Hypothalamus (tissue), 51 donors: ENCODE measurements around the gene TSPAN8.
"Not testable (repeated sequence)": the region's sequence is repeated elsewhere in the genome, so short reads cannot be mapped to it uniquely, and the experiment has no call there.

Experiments
- DNase-seq, 51 donors: peaks; one replicate each; lab custom pipeline; 2025; lab: John Stamatoyannopoulos, UW

TSPAN8 gene

DNA sequence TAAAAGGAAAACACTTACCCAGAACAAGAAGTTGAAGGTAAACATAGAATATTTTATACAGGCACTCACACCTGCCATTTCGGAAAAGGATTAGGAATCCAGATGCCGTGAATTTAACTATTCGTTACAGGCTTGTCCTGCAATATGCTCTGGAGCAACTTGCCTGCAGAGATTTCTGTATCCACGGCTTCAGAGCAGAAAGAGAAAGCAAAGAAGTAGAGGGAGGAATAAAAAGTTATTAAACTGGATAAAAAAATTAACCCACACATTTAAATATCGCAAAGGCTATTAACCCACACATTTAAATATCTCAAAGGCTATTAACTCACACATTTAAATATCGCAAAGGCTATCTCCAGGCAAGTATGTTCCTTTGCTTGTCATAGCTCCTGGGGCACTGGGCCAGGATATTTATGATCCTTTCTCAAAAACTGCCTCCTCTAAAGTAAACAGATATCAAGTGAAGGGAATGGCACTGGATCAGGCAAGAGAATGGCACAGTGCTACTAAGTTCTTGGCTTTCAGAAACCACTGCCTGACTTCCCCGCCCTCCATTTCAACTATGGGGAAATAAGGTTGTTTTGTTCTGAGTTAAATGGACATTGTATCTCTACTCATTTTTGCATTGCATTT is at the start of gene TSPAN8:
TSS of gene TSPAN8 (minus strand) at position 399 of the 633 bp plus-strand sequence. CDS start at position 78, 321 bp downstream.
- DNase-seq, result no peak

DNA sequence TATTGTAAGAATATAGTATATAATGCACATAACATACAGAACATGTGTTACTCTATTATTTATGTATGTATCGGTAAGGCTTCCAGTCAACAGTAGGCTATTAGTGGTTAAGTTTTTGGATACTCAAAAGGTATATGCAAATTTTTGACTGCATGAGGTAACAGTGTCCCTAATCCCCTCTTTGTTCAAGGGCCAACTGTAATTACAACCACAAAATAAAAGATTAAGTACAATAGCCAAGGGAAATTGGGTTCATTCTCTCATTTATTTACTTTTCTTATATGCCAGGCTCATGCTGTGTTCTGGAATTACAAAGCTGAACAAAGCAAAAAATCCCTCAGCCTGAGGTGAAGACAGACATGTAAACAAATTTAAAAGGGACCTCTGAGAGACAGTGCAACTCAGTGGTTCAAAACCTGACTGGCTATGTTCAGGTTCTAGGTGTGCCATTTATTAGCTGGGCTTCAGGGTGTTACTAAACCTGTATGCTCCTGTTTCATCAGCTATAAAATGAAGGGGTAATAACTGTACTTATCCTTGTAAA is 43.4 kb upstream of the TSPAN8 start:
- DNase-seq, result no peak

- no peak for DNase-seq
These were observed 42.9 kb upstream of the TSPAN8 start for GRCh38 chr12:71200706-71201105.

DNA sequence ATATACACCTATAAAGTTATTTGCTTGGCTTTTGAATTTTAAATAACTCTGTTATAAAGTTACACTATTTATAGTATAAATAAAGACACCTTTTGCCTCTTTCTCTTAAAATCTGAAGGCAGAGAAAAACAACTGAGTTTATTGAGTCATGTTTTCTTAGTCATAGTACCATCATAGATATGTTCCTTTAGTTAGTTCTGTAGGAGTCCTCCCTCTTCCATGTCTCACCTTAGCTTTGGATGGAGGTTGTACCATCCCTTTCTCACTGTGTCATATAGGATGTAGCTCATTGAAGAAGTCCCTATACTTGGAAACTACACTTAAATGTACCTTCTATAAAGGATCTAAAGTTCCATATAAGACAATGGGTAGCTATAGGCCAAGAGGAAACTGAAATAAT is 39.7 kb upstream of the TSPAN8 start:
- no peak for DNase-seq

DNA sequence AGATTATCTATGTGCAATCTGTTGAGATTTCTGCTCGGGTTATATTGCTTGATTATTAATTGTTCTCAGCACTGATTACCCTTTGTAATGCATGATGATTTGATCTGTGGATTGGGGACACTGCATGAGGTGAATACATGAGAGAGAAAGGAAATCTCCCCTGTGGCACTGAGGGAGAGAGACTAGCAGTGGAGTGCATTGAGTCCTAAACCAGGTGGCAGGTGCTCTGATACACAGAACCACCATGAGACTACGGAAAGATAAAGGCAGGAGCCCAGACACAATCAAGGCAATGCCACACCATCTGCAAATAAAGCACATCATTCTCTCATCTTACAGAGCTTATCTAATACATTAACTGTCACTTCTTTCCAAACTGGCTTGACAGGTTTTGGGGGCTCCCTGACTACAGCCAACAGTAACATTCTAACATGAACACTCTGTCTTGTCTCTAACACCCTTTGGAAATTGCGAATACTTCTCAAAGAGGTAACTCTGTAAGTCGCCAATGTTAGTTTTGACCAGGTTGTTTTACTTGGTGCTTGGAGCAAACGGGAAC is 37.6 kb upstream of the TSPAN8 start:
- DNase-seq, result no peak

- no peak for DNase-seq
These were observed 36.9 kb upstream of the TSPAN8 start for GRCh38 chr12:71194657-71195056.

DNA sequence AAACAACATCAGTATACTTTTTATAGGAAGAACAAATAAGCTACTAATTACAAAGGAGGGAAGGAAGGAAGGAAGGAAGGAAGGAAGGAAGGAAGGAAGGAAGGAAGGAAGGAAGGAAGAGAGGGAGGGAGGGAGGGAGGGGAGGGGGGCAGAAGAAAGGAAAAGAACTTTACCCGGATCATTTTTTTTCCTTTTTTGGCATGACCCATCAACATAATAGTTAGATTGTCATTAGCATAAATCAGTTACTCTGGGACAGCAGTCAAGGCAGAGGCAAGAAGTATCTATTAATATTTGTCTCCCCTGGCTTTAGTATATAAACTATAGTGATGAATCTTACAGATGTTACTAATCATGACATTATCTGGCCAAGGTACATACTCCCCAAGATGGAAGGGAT is 35.2 kb upstream of the TSPAN8 start:
- DNase-seq, result no peak

- DNase-seq, result no peak
These were observed 33.9 kb upstream of the TSPAN8 start for GRCh38 chr12:71191509-71192196.

DNA sequence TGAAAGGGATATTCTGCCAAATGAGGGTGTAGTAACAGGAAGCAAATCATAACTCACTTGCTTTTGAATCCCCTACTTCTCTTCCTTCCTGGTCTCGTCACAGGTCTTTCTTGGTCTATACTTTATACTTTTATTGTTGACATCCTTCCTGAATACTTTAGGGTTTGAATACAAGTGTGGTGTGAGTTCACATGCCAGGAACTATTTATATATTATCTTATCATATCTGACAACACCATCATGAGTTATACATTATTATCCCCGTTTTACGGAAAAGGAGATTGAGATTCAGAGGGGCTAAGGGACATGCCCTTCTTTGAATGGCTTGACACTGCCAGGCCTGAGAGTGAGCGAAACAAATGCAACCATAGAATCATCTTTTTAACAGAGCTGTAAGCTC is 33.0 kb upstream of the TSPAN8 start:
- DNase-seq, result no peak

GRCh38 chr12:71187379-71187778 is 29.6 kb upstream of the TSPAN8 start:
- DNase-seq, result no peak

- DNase-seq, result no peak
These were observed 28.9 kb upstream of the TSPAN8 start for GRCh38 chr12:71186571-71187288.

GRCh38 chr12:71183846-71184245 is 26.0 kb upstream of the TSPAN8 start:
- DNase-seq, result no peak

DNA sequence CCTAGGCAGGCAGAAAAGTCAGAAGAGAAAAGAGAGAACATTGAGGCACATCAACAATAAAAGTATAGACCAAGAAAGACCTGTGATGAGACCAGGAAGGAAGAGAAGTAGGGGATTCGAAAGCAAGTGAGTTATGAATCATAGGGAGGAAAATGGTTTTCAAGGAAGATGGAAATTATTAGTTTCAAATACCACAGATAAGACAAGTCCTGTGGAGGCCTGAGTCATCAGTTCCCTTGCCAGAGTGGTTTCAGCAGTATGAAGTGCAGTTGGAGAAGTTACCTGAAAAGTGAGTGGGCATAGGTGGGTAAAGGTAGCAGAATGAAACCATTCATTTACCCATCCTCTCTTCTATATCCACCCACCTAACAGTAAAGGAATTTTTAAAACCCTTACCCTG is 25.2 kb upstream of the TSPAN8 start:
- DNase-seq, result no peak

GRCh38 chr12:71178162-71178561 is 20.4 kb upstream of the TSPAN8 start:
- no peak for DNase-seq

GRCh38 chr12:71174825-71175224 is 17.0 kb upstream of the TSPAN8 start:
- DNase-seq, result no peak

- no peak for DNase-seq
These were observed 16.3 kb upstream of the TSPAN8 start for GRCh38 chr12:71174146-71174545.

DNA sequence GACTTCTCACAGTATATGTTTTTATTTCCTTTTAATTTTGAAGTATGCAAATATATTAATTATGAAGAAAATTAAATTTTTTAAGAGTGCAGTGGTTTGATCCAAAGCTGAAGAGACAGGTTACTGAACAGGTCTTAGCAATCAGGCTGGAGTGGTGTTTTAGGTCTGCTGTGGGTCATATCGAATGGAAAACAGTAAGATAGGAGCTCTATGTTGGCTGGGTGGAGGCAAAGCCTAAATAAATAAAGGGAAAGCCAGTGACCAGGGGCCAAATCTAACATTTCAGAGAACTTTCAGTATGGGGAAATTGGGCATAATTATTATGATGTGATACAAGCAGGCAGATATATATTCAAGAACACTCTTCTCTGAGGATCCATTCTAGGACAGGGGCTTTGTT is 12.7 kb upstream of the TSPAN8 start:
- DNase-seq, result no peak

- DNase-seq, result no peak
These were observed 11.5 kb upstream of the TSPAN8 start for GRCh38 chr12:71169286-71169685.

- no peak for DNase-seq
These were observed 9.2 kb upstream of the TSPAN8 start for GRCh38 chr12:71166862-71167496.

DNA sequence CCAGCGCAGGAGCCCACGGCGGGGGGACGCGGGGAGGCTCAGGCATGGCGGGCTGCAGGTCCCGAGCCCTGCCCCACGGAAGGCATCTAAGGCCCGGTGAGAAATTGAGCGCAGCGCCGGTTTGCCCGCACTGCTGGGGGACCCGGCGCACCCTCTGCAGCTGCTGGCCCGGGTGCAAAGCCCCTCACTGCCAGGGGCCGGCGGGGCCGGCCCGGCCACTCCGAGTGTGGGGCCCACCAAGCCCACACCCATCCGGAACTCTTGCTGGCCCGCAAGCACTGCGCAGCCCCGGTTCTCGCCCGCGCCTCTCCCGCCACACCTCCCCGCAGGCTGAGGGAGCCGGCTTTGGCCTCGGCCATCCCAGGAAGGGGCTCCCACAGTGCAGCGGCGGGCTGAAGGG is 8.5 kb upstream of the TSPAN8 start:
- no peak for DNase-seq

DNA sequence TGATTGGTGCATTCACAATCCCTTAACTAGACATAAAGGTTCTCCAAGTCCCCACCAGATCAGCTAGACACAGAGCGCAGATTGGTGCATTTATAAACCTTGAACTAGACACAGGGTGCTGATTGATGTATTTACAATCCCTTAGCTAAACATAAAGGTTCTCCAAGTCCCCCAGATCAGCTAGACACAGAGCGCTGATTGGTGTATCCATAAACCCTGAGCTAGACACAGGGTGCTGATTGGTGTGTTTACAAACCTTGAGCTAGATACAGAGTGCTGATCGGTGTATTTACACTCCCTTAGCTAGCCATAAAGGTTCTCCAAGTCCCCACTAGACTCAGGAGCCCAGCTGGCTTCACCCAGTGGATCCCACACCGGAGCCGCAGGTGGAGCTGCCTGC is 8.0 kb upstream of the TSPAN8 start:
- DNase-seq, result not testable (repeated sequence)
